Head of caudate nucleus (tissue), 42 donors: ENCODE results near the gene MED27.

Experiments
- DNase-seq, 42 donors: peaks; one replicate each; pipeline versions ENCODE4 v3.0.0 to v3.0.0-alpha.2; 2020 to 2021; ENCODE audit warnings: mixed read lengths in 7 of 42
- intact Hi-C: fragments of 100-400 bp; cut with DNase I; formaldehyde crosslinking; loops from one replicate; pipeline ENCODE4 v1.15.0; 2022

The MED27 gene

DNA sequence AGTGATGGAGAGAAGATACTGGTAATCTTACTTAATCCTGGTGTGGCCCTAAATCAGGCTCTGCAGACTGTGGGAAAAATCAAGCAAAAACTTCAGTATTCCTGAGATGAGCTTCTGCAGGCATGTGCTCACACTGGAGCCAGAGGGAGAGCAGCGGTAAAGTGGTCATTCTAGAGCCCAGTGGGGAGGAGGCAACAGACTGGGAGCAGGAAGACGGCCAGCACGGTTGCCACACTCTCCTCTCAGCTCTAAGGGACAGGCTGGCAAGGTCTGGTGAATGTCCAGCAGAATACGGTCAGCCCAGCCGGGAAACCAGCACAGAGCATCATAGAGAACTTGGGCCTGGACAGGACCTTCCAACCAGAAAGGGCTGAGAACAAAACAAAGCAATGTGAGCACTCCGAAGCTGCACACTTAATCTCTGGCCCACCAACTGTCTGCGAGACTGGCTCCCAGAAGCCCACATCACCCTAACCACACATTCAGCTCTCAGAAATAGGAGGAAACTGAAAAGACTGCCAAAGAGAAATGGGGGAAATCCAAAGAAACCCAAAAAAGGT, 30.3 kb downstream of the MED27 start:
- intact Hi-C loops: no loop called here
- DNase-seq: peak in 28 of 42 donors; percentile 10 to 81 (median 44)

DNA sequence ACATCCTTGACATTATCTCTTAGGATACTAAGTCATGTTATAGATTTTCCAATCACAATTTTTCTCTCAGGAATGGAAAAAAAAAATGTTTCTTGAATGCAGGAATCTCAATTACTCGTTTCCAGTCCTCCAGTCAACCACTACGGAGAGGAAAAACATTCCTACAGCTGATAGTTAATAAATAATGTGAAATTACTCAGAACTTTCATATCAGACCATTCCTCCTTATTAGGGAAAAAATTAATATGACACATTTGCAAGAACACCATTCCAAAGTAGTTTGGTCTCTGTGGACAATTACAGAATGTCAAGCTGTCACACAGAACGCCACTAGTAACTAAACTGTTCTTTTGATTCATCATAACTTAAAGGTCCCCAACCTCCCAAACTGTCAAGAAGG, 31.5 kb downstream of the MED27 start:
- no peak for DNase-seq
- intact Hi-C loops: no loop called here

GRCh38 chr9:132046456-132046855, 33.2 kb downstream of the MED27 start:
- intact Hi-C loops: no loop called here
- DNase-seq: no peak

- DNase-seq: no peak
- intact Hi-C loops: no loop called here
These were observed 35.3 kb downstream of the MED27 start for GRCh38 chr9:132044176-132044875.

DNA sequence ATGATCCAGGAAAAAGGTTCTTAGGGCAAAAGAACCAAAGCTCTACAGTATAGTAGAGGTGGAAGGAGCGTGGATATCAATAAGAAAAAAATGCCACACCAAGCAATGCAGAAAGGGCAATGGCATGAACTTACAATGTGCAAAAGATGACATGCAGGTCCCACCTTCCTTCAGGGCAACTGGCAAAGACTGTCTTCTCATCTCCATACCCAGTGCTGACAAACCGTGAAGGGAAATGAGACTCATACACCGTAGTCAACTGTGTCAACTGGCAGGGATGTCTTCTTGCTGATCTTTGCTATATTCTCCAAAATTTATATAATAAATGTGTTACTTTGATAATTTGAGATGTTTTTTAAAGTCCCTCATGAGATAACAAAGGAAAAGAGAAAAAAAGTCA, 36.0 kb downstream of the MED27 start:
- no peak for DNase-seq
- intact Hi-C loops: no loop called here

GRCh38 chr9:132042324-132042723, 37.3 kb downstream of the MED27 start:
- intact Hi-C loops: no loop called here
- no peak for DNase-seq

DNA sequence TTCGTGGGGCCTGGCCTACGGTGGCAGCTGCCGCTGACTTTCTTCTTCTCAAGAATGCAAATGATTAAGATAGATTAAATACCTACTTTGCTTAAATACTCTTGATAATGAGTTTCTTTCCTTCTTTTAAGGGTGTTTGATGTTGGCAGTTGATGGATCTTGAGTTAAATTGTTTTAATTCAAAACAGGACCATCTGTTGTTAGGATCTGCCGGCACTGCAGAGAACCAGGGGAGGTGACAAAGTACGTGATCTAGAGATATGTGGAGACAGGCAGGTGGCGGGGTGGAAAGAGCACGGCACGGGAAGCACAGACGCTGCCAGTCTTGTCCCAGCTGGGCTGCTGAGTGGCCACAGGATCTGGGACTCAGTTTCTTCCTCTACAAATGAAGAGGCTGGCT, 37.9 kb downstream of the MED27 start:
- intact Hi-C loops: no loop called here
- DNase-seq: no peak

- no peak for DNase-seq
- intact Hi-C loops: no loop called here
These were observed 38.9 kb downstream of the MED27 start for GRCh38 chr9:132040808-132041207.

DNA sequence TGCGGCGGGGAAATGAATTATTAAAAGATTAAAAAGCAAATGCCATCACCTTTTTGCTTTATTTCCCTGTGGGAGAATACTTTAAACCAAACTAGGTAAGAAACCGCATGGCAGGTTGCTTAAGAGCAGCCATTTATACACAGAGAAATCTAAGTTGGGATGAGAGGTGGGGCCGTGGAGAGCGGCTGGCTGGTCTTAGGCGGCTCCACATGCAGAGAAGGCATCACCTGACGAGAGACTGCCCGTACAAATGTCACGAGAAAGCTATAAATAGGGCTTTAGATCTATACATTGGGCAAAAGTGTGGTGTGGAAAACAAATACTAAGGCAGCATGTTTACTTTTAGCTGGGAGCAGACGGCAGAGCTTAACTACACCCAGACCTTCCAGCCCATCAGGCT, 39.4 kb downstream of the MED27 start:
- DNase-seq: no peak
- intact Hi-C loops: no loop called here

GRCh38 chr9:132039284-132039683, 40.4 kb downstream of the MED27 start:
- intact Hi-C loops: no loop called here
- DNase-seq: no peak

DNA sequence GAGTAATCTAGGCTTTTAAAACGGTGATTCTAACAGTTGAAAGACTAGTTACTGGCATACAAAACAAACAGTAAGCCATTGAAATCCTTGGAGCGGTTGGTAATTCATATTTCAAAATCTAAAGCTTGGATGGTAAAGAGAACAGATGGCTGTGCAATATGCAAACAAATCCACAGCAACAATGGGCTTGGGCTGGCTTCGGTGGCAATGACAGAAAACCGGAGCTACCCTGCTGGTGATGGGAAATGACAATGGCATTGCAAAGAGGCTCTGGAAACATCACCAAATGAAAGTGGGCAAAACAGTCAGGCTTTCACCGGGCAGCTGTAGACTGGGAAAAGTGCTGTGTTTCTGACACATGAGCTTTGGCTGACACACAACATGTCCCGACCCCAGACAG, 42.2 kb downstream of the MED27 start:
- intact Hi-C loops: no loop called here
- no peak for DNase-seq

DNA sequence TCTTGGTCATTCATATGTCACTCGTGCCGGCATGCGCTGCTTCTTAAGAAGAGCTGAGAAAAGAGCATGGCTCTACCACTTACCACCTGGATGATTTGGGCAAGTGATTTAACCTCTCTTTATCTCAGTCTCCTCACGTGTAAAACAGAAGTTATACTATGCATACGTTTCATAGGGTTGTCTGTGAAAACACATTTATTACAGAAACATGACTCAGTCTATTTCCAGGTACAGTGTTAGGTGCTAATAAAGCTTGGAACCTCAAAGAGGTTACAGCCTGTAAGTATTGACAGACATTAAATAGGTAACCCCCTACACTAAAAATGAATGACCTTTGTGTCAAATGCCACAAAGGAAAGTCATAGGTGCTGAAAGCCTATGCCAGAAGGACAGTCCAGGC, 43.1 kb downstream of the MED27 start:
- DNase-seq: no peak
- intact Hi-C loops: no loop called here

- intact Hi-C loops: no loop called here
- DNase-seq: no peak
These were observed 44.0 kb downstream of the MED27 start for GRCh38 chr9:132035679-132036078.

- intact Hi-C loops: no loop called here
- no peak for DNase-seq
These were observed 47.3 kb downstream of the MED27 start for GRCh38 chr9:132032238-132032950.

GRCh38 chr9:132031467-132032237, 48.0 kb downstream of the MED27 start:
- DNase-seq: peak in 1 of 42 donors; percentile 10
- intact Hi-C loops: no loop called here

- DNase-seq: no peak
- intact Hi-C loops: no loop called here
These were observed 48.9 kb downstream of the MED27 start for GRCh38 chr9:132030626-132031325.

GRCh38 chr9:132027752-132028663, 51.7 kb downstream of the MED27 start:
- DNase-seq: no peak
- intact Hi-C loops: no loop called here

- peak in 13 of 42 donors; percentile 15 to 66 (median 34) for DNase-seq
- intact Hi-C loops: no loop called here
These were observed 52.6 kb downstream of the MED27 start for GRCh38 chr9:132026932-132027585.
